ENCODE measurements around the gene SMAD3.
A peak's percentile ranks its signal among the peaks of the same experiment; 100 is the strongest.

SMAD3 gene

GRCh38 chr15:67130166-67130565 is 64.8 kb downstream of the SMAD3 start:
- no peak for DNase-seq

GRCh38 chr15:67130673-67131601 is 65.5 kb downstream of the SMAD3 start:
- no peak for DNase-seq

- DNase-seq: no peak
These were observed 66.9 kb downstream of the SMAD3 start for GRCh38 chr15:67132276-67132675.

GRCh38 chr15:67133026-67133425 is 67.6 kb downstream of the SMAD3 start:
- DNase-seq: no peak

- no peak for DNase-seq
These were observed 68.3 kb downstream of the SMAD3 start for GRCh38 chr15:67133738-67134066.

- no peak for DNase-seq
These were observed 68.9 kb downstream of the SMAD3 start for GRCh38 chr15:67134067-67134838.

GRCh38 chr15:67134871-67135492 is 69.6 kb downstream of the SMAD3 start:
- no peak for DNase-seq

- no peak for DNase-seq
These were observed 70.1 kb downstream of the SMAD3 start for GRCh38 chr15:67135494-67135893.

- no peak for DNase-seq
These were observed 71.4 kb downstream of the SMAD3 start for GRCh38 chr15:67136802-67137201.

- no peak for DNase-seq
These were observed 71.9 kb downstream of the SMAD3 start for GRCh38 chr15:67137319-67137718.

- DNase-seq: no peak
These were observed 72.8 kb downstream of the SMAD3 start for GRCh38 chr15:67137951-67138848.

GRCh38 chr15:67138891-67139855 is 73.8 kb downstream of the SMAD3 start:
- peak; percentile 8 for DNase-seq

GRCh38 chr15:67140078-67140833 is 74.9 kb downstream of the SMAD3 start:
- DNase-seq: no peak

GRCh38 chr15:67142092-67142766 is 76.8 kb downstream of the SMAD3 start:
- DNase-seq: no peak

- DNase-seq: no peak
These were observed 77.3 kb downstream of the SMAD3 start for GRCh38 chr15:67142767-67143100.

GRCh38 chr15:67143646-67144045 is 78.2 kb downstream of the SMAD3 start:
- DNase-seq: no peak

GRCh38 chr15:67144609-67145311 is 79.4 kb downstream of the SMAD3 start:
- no peak for DNase-seq

GRCh38 chr15:67145312-67145610 is 79.9 kb downstream of the SMAD3 start:
- no peak for DNase-seq

- DNase-seq: no peak
These were observed 80.3 kb downstream of the SMAD3 start for GRCh38 chr15:67145710-67146109.

GRCh38 chr15:67146234-67146633 is 80.8 kb downstream of the SMAD3 start:
- DNase-seq: no peak

Measured in NCI-H1436 (cell line).